Skeletal muscle cell (primary cell): ENCODE results near the gene ALX4.
A peak's percentile ranks its signal among the peaks of the same experiment; 100 is the strongest.

Experiments used
- DNase-seq: peaks from one replicate; pipeline ENCODE4 v3.0.0-alpha.2; 2010; ENCODE audit warnings: low read depth
- H3K4me3 ChIP-seq: 2 replicates; pipeline ENCODE4 v1.5.1; 2011; ENCODE audit warnings: low read depth, mild to moderate bottlenecking, control low read depth, low read length, moderate library complexity

The ALX4 gene

GRCh38 chr11:44305470-44306051, 4.4 kb downstream of the ALX4 start:
- no peak for DNase-seq
- peak overlapping the region; percentile 43 for H3K4me3 ChIP-seq

GRCh38 chr11:44305026-44305469, 4.9 kb downstream of the ALX4 start:
- no peak overlapping the region for H3K4me3 ChIP-seq
- no peak for DNase-seq

- DNase-seq: no peak
- H3K4me3 ChIP-seq: peak overlapping the region; percentile 25
Observed at GRCh38 chr11:44304091-44305025, 5.6 kb downstream of the ALX4 start.

- H3K4me3 ChIP-seq: no peak overlapping the region
- DNase-seq: no peak
Observed at GRCh38 chr11:44303401-44303938, 6.5 kb downstream of the ALX4 start.

- DNase-seq: no peak
- H3K4me3 ChIP-seq: no peak overlapping the region
Observed at GRCh38 chr11:44301564-44302271, 8.2 kb downstream of the ALX4 start.

GRCh38 chr11:44300844-44301563, 8.9 kb downstream of the ALX4 start:
- H3K4me3 ChIP-seq: no peak overlapping the region
- peak; percentile 31 for DNase-seq

GRCh38 chr11:44298862-44299261, 11.1 kb downstream of the ALX4 start:
- no peak overlapping the region for H3K4me3 ChIP-seq
- DNase-seq: no peak

GRCh38 chr11:44290208-44290607, 19.7 kb downstream of the ALX4 start:
- H3K4me3 ChIP-seq: no peak overlapping the region
- no peak for DNase-seq

GRCh38 chr11:44288133-44288526, 21.8 kb downstream of the ALX4 start:
- DNase-seq: no peak
- no peak overlapping the region for H3K4me3 ChIP-seq

- H3K4me3 ChIP-seq: no peak overlapping the region
- DNase-seq: no peak
Observed at GRCh38 chr11:44286911-44287310, 23.0 kb downstream of the ALX4 start.

- H3K4me3 ChIP-seq: no peak overlapping the region
- DNase-seq: no peak
Observed at GRCh38 chr11:44286268-44286880, 23.6 kb downstream of the ALX4 start.

GRCh38 chr11:44285756-44286155, 24.2 kb downstream of the ALX4 start:
- H3K4me3 ChIP-seq: no peak overlapping the region
- DNase-seq: no peak

GRCh38 chr11:44282620-44283019, 27.3 kb downstream of the ALX4 start:
- DNase-seq: no peak
- H3K4me3 ChIP-seq: no peak overlapping the region

GRCh38 chr11:44281151-44281550, 28.8 kb downstream of the ALX4 start:
- DNase-seq: no peak
- no peak overlapping the region for H3K4me3 ChIP-seq

GRCh38 chr11:44280257-44280656, 29.7 kb downstream of the ALX4 start:
- H3K4me3 ChIP-seq: no peak overlapping the region
- no peak for DNase-seq

GRCh38 chr11:44279483-44279882, 30.5 kb downstream of the ALX4 start:
- no peak for DNase-seq
- no peak overlapping the region for H3K4me3 ChIP-seq

GRCh38 chr11:44277196-44278090, 32.5 kb downstream of the ALX4 start:
- no peak for DNase-seq
- H3K4me3 ChIP-seq: no peak overlapping the region

GRCh38 chr11:44275961-44276550, 33.9 kb downstream of the ALX4 start:
- no peak for DNase-seq

More at GRCh38 chr11:44275961-44276550, 33.9 kb downstream of the ALX4 start:
- no peak overlapping the region for H3K4me3 ChIP-seq
